ENCODE data around the gene SHCBP1. TPM values are rescaled to one million over a fixed set of nuclear protein-coding genes. Genes with fewer than 3 reads are reported as not detected.

Gene SHCBP1
- total and polyA plus RNA-seq, 2 experiments from 2014 or later, result 7.3 to 14.9 TPM

DNA sequence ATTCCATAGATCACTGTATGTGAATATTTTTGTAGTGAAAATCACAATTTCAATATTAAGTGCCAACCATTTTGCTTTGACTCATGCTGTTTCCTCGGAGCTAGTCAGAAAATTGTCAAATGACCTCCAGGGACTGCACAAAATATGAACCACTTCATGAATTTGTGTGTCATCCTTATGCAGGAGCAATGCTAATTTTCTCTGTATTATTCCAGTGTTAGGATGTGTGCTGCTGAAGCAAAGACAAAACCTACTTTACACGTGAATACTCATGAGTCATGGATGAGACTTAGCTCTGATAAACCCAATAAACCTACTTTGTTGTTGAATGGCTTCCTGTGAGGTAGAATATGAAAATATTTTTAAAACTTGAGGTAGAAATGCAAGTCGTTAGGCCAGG, 65.2 kb downstream of the SHCBP1 start:
- no peaks in the 10 kb centered on the region for H3K4me1 Mint-ChIP-seq
- no peaks in the 10 kb centered on the region; the same call in 2 of the 3 replicates for H3K9me3 Mint-ChIP-seq
- ATAC-seq, result no peak

More for the DNA sequence above, 65.2 kb downstream of the SHCBP1 start:
- Histone ChIP-seq H3K36me3 (ENCODE audit: insufficient read depth) (no peaks in the 10 kb centered on the region), H3F3A (replicated peaks; ENCODE audit: low read depth) (no peaks in the 10 kb centered on the region), H2AFZ (no peak overlapping the region), H3K79me2 (replicated peaks; ENCODE audit: insufficient read depth) (no peaks in the 10 kb centered on the region), H3K4me3 (no peak overlapping the region), H3K27ac (ENCODE audit: low read depth) (no peak overlapping the region), H3K27me3 (ENCODE audit: insufficient read depth) (no peaks in the 10 kb centered on the region), H4K20me1 (replicated peaks; ENCODE audit: insufficient read depth) (no peaks in the 10 kb centered on the region), H3K4me1 (ENCODE audit: insufficient read depth) (peaks cover 3% of the 10 kb centered on the region; the same call in 1 of the 2 replicates), H3K9me2 (ENCODE audit: insufficient read depth) (no peaks in the 10 kb centered on the region), H3K4me2 (no peak overlapping the region)
- TF ChIP-seq ZNF331 (CRISPR knock-in tag; IDR thresholded peaks at IDR 0.05; ENCODE audit: low read depth) (no peak), ZNF114 (CRISPR knock-in tag; IDR thresholded peaks at IDR 0.05) (no peak), JUNB (IDR thresholded peaks at IDR 0.05; ENCODE audit: unreplicated experiment) (no peak), NANOG (IDR thresholded peaks at IDR 0.05; ENCODE audit: borderline replicate concordance) (no peak), EZH2 (IDR thresholded peaks at IDR 0.05; ENCODE audit: low read depth, unreplicated experiment) (no peak), STAT1 (IDR thresholded peaks at IDR 0.05; ENCODE audit: unreplicated experiment) (no peak)
- TF ChIP-seq, protein P1, sequence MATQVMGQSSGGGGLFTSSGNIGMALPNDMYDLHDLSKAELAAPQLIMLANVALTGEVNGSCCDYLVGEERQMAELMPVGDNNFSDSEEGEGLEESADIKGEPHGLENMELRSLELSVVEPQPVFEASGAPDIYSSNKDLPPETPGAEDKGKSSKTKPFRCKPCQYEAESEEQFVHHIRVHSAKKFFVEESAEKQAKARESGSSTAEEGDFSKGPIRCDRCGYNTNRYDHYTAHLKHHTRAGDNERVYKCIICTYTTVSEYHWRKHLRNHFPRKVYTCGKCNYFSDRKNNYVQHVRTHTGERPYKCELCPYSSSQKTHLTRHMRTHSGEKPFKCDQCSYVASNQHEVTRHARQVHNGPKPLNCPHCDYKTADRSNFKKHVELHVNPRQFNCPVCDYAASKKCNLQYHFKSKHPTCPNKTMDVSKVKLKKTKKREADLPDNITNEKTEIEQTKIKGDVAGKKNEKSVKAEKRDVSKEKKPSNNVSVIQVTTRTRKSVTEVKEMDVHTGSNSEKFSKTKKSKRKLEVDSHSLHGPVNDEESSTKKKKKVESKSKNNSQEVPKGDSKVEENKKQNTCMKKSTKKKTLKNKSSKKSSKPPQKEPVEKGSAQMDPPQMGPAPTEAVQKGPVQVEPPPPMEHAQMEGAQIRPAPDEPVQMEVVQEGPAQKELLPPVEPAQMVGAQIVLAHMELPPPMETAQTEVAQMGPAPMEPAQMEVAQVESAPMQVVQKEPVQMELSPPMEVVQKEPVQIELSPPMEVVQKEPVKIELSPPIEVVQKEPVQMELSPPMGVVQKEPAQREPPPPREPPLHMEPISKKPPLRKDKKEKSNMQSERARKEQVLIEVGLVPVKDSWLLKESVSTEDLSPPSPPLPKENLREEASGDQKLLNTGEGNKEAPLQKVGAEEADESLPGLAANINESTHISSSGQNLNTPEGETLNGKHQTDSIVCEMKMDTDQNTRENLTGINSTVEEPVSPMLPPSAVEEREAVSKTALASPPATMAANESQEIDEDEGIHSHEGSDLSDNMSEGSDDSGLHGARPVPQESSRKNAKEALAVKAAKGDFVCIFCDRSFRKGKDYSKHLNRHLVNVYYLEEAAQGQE (IDR thresholded peaks at IDR 0.05; ENCODE audit: unreplicated experiment), result no peak
- TF ChIP-seq, protein P2, sequence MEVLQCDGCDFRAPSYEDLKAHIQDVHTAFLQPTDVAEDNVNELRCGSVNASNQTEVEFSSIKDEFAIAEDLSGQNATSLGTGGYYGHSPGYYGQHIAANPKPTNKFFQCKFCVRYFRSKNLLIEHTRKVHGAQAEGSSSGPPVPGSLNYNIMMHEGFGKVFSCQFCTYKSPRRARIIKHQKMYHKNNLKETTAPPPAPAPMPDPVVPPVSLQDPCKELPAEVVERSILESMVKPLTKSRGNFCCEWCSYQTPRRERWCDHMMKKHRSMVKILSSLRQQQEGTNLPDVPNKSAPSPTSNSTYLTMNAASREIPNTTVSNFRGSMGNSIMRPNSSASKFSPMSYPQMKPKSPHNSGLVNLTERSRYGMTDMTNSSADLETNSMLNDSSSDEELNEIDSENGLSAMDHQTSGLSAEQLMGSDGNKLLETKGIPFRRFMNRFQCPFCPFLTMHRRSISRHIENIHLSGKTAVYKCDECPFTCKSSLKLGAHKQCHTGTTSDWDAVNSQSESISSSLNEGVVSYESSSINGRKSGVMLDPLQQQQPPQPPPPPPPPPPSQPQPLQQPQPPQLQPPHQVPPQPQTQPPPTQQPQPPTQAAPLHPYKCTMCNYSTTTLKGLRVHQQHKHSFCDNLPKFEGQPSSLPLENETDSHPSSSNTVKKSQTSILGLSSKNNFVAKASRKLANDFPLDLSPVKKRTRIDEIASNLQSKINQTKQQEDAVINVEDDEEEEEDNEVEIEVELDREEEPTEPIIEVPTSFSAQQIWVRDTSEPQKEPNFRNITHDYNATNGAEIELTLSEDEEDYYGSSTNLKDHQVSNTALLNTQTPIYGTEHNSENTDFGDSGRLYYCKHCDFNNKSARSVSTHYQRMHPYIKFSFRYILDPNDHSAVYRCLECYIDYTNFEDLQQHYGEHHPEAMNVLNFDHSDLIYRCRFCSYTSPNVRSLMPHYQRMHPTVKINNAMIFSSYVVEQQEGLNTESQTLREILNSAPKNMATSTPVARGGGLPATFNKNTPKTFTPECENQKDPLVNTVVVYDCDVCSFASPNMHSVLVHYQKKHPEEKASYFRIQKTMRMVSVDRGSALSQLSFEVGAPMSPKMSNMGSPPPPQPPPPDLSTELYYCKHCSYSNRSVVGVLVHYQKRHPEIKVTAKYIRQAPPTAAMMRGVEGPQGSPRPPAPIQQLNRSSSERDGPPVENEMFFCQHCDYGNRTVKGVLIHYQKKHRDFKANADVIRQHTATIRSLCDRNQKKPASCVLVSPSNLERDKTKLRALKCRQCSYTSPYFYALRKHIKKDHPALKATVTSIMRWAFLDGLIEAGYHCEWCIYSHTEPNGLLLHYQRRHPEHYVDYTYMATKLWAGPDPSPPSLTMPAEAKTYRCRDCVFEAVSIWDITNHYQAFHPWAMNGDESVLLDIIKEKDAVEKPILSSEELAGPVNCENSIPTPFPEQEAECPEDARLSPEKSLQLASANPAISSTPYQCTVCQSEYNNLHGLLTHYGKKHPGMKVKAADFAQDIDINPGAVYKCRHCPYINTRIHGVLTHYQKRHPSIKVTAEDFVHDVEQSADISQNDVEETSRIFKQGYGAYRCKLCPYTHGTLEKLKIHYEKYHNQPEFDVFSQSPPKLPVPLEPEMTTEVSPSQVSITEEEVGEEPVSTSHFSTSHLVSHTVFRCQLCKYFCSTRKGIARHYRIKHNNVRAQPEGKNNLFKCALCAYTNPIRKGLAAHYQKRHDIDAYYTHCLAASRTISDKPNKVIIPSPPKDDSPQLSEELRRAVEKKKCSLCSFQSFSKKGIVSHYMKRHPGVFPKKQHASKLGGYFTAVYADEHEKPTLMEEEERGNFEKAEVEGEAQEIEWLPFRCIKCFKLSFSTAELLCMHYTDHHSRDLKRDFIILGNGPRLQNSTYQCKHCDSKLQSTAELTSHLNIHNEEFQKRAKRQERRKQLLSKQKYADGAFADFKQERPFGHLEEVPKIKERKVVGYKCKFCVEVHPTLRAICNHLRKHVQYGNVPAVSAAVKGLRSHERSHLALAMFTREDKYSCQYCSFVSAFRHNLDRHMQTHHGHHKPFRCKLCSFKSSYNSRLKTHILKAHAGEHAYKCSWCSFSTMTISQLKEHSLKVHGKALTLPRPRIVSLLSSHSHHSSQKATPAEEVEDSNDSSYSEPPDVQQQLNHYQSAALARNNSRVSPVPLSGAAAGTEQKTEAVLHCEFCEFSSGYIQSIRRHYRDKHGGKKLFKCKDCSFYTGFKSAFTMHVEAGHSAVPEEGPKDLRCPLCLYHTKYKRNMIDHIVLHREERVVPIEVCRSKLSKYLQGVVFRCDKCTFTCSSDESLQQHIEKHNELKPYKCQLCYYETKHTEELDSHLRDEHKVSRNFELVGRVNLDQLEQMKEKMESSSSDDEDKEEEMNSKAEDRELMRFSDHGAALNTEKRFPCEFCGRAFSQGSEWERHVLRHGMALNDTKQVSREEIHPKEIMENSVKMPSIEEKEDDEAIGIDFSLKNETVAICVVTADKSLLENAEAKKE (CRISPR knock-in tag; IDR thresholded peaks at IDR 0.05), result no peak
- TF ChIP-seq, protein P3, sequence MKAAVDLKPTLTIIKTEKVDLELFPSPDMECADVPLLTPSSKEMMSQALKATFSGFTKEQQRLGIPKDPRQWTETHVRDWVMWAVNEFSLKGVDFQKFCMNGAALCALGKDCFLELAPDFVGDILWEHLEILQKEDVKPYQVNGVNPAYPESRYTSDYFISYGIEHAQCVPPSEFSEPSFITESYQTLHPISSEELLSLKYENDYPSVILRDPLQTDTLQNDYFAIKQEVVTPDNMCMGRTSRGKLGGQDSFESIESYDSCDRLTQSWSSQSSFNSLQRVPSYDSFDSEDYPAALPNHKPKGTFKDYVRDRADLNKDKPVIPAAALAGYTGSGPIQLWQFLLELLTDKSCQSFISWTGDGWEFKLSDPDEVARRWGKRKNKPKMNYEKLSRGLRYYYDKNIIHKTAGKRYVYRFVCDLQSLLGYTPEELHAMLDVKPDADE (IDR thresholded peaks at IDR 0.05), result no peak
- H3K4me3 Mint-ChIP-seq, result no peak overlapping the region
- H3K27me3 Mint-ChIP-seq (ENCODE audit: insufficient read depth, low read depth, poor library complexity), result no peaks in the 10 kb centered on the region
- no peak for DNase-seq (ENCODE audit: low spot score)
- no peak overlapping the region for H3K27ac Mint-ChIP-seq
- no peaks in the 10 kb centered on the region for H3K36me3 Mint-ChIP-seq (ENCODE audit: low read depth)
